NCI-H1436 treated with DMSO at 0.1 percent for 48 hours (cell line): ENCODE data around the gene TAOK2.

Experiments
- DNase-seq: peaks from one replicate; lab custom pipeline; 2025; lab: John Stamatoyannopoulos, UW

TAOK2 gene

GRCh38 chr16:29988346-29989075 lies 14.8 kb downstream of the TAOK2 start:
- no peak for DNase-seq

- no peak for DNase-seq
Measured at GRCh38 chr16:29989111-29989858, 15.6 kb downstream of the TAOK2 start.

GRCh38 chr16:29990034-29990433 lies 16.4 kb downstream of the TAOK2 start:
- DNase-seq: no peak

- no peak for DNase-seq
Measured at GRCh38 chr16:29990883-29991570, 17.4 kb downstream of the TAOK2 start.

GRCh38 chr16:29991571-29991904 lies 17.9 kb downstream of the TAOK2 start:
- DNase-seq: no peak

- no peak for DNase-seq
Measured at GRCh38 chr16:29992344-29992967, 18.8 kb downstream of the TAOK2 start.

- no peak for DNase-seq
Measured at GRCh38 chr16:29993191-29993902, 19.7 kb downstream of the TAOK2 start.

- no peak for DNase-seq
Measured at GRCh38 chr16:29993903-29994599, 20.4 kb downstream of the TAOK2 start.

- DNase-seq: no peak
Measured at GRCh38 chr16:29994600-29995323, 21.1 kb downstream of the TAOK2 start.

- DNase-seq: peak; percentile 45
Measured at GRCh38 chr16:29995324-29995910, 21.7 kb downstream of the TAOK2 start, which contains the start of gene HIRIP3. HIRIP3 (minus strand) TSS chr16:29995617; CDS start chr16:29995605, 12 bp downstream.

GRCh38 chr16:29995911-29996765 lies 22.5 kb downstream of the TAOK2 start, which contains the start of gene INO80E:
INO80E (plus strand) TSS chr16:29996241; CDS start chr16:29996311, 70 bp downstream.
- DNase-seq: peak; percentile 72

- no peak for DNase-seq
Measured at GRCh38 chr16:29996766-29997250, 23.1 kb downstream of the TAOK2 start.

- DNase-seq: no peak
Measured at GRCh38 chr16:29999605-30000004, 25.9 kb downstream of the TAOK2 start.

- peak; percentile 38 for DNase-seq
Measured at GRCh38 chr16:30000735-30001631, 27.3 kb downstream of the TAOK2 start.

GRCh38 chr16:30002614-30003346 lies 29.1 kb downstream of the TAOK2 start:
- DNase-seq: no peak

GRCh38 chr16:30003670-30004423 lies 30.2 kb downstream of the TAOK2 start:
- DNase-seq: no peak
